Measurements from ENCODE around the gene NDFIP1.
A peak's percentile ranks its signal among the peaks of the same experiment; 100 is the strongest.

The NDFIP1 gene

DNA sequence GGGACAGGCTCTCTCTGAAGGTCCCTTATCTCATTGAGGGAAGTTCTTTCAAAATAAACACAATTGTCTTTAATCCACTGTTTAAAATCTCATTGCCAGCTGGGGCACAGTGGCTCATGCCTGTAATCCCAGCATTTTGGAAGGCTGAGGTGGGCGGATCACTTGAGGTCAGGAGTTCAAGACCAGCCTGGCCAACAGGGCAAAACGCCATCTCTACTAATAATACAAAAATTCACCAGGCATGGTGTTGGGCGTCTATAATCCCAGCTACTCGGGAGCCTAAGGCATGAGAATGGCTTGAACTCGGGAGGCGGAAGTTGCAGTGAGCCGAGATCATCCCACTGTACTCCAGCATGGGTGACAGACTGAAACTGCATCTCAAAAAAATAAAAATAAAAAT lies 8.3 kb upstream of the NDFIP1 start:
- TF ChIP-seq, protein P1, sequence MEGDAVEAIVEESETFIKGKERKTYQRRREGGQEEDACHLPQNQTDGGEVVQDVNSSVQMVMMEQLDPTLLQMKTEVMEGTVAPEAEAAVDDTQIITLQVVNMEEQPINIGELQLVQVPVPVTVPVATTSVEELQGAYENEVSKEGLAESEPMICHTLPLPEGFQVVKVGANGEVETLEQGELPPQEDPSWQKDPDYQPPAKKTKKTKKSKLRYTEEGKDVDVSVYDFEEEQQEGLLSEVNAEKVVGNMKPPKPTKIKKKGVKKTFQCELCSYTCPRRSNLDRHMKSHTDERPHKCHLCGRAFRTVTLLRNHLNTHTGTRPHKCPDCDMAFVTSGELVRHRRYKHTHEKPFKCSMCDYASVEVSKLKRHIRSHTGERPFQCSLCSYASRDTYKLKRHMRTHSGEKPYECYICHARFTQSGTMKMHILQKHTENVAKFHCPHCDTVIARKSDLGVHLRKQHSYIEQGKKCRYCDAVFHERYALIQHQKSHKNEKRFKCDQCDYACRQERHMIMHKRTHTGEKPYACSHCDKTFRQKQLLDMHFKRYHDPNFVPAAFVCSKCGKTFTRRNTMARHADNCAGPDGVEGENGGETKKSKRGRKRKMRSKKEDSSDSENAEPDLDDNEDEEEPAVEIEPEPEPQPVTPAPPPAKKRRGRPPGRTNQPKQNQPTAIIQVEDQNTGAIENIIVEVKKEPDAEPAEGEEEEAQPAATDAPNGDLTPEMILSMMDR (conservative IDR thresholded peaks at IDR 0.05; ENCODE audit: low read length) = no peak
- H3K4me3 ChIP-seq (ENCODE audit: low read length) = no peak overlapping the region
- DNase-seq (ENCODE audit: low read depth) = peak; percentile 42

DNA sequence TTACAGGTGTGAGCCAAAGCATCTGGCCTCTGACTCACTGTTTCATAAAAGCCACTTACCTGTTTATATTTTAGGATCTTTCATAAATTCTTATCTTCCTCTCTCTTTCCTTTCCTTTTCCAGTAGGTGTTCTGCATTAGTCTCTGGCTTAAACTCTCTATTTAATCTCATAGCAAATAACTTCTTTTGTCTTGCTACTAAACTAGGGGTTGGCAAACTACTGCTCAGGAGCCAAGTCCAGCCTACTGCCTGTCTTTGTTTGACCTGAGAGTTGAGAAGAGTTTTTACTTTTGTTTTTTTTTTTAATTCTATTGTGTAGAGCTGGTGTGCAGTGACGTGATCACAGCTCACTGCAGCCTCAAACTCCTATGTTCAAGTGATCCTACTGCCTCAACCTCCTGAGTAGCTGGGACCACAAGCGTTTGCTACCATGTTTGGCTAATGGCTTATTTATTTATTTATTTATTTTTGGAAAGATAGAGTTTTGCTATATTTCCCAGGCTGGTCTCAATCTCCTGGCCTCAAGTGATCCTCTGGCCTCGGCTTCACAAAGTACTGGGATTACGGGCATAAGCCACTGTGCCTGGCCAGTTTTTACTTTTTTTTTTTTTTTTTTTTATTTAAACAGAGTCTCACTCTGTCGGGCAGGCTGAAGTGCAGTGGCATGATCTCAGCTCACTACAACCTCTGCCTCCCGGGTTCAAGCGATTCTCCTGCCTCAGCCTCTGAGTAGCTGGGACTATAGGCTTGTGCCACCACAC lies 5.4 kb upstream of the NDFIP1 start:
- DNase-seq (ENCODE audit: low read depth) = no peak
- TF ChIP-seq, protein P1 (conservative IDR thresholded peaks at IDR 0.05; ENCODE audit: low read length) = no peak
- H3K4me3 ChIP-seq (ENCODE audit: low read length) = no peak overlapping the region

DNA sequence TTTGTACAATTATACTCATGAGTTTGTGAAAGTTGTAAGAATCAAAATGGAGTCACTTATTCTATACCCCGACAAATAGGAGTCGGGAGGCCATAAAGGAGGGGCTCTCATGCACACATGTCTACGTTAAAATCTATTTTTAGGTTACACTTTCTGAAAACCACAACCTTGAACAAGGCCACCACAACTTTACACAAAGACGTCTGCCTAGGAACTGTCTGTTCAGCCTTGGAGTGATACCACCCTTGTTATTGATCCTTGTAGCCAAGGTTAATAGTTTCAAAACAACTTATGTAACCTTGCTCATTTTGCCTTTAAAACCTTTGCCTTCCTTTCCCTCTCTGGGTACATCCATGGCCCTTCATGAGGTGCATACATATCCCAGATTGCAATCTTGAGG lies 4.1 kb upstream of the NDFIP1 start:
- no peak overlapping the region for H3K4me3 ChIP-seq (ENCODE audit: low read length)
- no peak for DNase-seq (ENCODE audit: low read depth)
- TF ChIP-seq, protein P1 (conservative IDR thresholded peaks at IDR 0.05; ENCODE audit: low read length) = no peak

DNA sequence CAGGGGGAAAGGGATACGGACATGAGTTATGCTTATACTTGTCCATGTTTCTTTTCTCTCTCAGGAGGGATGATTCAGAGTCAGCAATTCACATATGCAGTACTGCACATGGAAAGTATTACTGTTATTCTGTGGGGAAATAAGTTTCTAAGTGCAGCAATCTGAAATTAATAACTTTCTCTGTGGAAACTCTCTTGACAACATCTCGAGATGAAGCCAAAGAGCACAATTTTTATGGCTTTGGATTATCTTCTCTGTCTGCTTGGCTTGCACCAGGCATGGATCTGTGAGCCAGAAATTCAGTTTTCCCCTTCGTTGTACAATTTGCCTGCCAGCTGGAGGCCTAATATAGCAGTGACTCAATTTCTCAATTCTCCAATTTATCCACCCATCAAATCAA lies 2.5 kb upstream of the NDFIP1 start:
- DNase-seq (ENCODE audit: low read depth) = peak; percentile 89
- no peak overlapping the region for H3K4me3 ChIP-seq (ENCODE audit: low read length)
- TF ChIP-seq, protein P1 (conservative IDR thresholded peaks at IDR 0.05; ENCODE audit: low read length) = no peak

DNA sequence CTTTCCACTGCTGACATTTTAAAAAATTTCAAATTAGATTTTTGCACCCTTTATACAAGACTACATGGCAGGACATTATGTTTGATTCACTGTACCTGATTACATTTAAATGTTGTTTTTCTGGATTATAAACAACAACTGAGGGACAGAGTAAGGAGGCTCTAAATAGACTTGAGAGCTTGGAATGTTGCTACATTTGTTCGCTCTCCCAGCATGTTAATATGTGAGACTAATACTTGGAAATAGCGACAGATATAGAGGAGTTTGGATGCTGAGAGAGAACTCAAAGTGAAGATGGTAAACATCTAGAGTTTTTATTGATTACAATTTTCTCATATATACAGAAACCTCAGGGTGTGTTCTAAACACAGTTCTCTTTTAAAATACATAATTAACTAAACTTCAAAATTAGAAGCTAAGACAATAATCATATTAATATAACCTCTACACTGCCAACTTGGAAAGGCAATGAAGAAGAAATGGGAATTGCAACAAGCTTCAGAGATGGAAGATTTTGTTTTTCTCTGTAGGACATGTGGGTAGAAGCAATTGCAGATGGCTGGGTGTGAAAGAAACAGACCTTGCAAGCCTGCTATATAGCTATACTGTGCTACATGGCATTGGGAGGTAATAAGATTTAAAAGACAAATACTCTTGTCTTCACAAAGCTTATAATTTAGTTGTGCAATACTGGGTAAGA lies 1.4 kb upstream of the NDFIP1 start:
- TF ChIP-seq, protein P1 (conservative IDR thresholded peaks at IDR 0.05; ENCODE audit: low read length) = no peak
- no peak overlapping the region for H3K4me3 ChIP-seq (ENCODE audit: low read length)
- no peak for DNase-seq (ENCODE audit: low read depth)

DNA sequence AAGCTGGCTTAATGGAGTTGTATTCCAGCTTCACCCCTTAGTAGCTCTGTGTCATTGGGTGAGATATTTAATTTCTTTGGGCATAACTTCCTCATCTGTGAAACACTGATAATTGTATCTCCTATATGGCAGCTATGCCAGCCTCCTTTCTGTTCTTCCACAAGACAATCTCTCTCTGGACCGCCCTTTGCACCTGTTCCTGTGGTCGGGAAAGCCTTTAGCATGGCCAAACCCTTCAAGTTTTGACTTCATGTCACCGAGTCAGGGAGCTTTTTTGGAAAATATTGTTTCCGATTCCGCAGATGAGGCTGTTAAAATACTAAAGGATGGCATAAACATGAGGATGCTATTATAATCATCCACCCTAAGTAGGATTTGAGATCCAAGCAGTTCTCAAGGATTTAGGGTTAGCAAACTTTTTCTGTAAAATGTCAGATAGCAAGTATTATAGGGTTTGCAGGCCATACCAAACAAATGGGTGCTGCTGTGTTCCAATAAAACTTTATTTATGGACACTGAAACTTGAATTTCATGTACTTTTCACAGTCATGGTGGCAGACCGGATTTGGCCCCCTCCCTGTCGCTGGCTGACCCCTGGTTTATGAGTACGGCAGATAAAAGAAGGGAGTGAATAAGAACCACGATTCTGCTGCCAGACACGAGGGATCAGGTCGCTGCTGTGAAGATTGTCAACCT lies 695 bp upstream of the NDFIP1 start:
- peak overlapping the region; percentile 51 for H3K4me3 ChIP-seq (ENCODE audit: low read length)
- TF ChIP-seq, protein P1 (conservative IDR thresholded peaks at IDR 0.05; ENCODE audit: low read length) = no peak
- no peak for DNase-seq (ENCODE audit: low read depth)
